ENCODE data around the gene DOK7.
"Not testable (repeated sequence)": the region's sequence is repeated elsewhere in the genome, so short reads cannot be mapped to it uniquely, and the experiment has no call there.

Gene DOK7

DNA sequence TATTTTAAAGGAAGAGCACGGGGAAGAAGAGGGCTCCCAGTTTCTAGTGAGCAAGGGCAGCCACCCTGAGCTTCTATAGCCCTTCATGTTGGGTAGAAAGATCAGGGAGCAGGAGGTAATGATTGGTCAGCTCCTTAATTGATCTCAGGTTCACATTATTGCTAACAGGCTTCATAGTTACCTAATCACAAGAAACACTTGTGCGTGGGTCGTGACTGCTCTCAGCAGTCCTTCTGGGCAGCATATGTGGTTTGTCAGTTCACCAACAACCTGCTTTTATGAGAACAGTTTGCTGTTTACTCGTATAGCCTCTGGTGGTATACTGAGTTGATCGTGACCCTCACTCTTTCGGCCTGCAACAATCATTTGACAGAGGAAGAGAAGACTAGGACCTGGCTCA, 4.7 kb upstream of the DOK7 start:
- ATAC-seq, result no peak
- TF ChIP-seq, protein P1, sequence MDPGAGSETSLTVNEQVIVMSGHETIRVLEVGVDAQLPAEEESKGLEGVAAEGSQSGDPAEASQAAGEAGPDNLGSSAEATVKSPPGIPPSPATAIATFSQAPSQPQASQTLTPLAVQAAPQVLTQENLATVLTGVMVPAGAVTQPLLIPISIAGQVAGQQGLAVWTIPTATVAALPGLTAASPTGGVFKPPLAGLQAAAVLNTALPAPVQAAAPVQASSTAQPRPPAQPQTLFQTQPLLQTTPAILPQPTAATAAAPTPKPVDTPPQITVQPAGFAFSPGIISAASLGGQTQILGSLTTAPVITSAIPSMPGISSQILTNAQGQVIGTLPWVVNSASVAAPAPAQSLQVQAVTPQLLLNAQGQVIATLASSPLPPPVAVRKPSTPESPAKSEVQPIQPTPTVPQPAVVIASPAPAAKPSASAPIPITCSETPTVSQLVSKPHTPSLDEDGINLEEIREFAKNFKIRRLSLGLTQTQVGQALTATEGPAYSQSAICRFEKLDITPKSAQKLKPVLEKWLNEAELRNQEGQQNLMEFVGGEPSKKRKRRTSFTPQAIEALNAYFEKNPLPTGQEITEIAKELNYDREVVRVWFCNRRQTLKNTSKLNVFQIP (CRISPR knock-in tag; IDR thresholded peaks at IDR 0.05; ENCODE audit: borderline replicate concordance, low read depth), result no peak
- TF ChIP-seq ZFP3 (CRISPR knock-in tag; IDR thresholded peaks at IDR 0.05), result no peak
- TF ChIP-seq, protein P2, sequence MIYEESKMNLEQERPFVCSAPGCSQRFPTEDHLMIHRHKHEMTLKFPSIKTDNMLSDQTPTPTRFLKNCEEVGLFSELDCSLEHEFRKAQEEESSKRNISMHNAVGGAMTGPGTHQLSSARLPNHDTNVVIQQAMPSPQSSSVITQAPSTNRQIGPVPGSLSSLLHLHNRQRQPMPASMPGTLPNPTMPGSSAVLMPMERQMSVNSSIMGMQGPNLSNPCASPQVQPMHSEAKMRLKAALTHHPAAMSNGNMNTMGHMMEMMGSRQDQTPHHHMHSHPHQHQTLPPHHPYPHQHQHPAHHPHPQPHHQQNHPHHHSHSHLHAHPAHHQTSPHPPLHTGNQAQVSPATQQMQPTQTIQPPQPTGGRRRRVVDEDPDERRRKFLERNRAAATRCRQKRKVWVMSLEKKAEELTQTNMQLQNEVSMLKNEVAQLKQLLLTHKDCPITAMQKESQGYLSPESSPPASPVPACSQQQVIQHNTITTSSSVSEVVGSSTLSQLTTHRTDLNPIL (CRISPR knock-in tag; IDR thresholded peaks at IDR 0.05; ENCODE audit: low read depth), result no peak
- no peak for TF ChIP-seq ZNF70 (CRISPR knock-in tag; IDR thresholded peaks at IDR 0.05)
- TF ChIP-seq GLIS3 (CRISPR knock-in tag; IDR thresholded peaks at IDR 0.05), result no peak
- TF ChIP-seq CSDC2 (CRISPR knock-in tag; IDR thresholded peaks at IDR 0.05), result no peak
- TF ChIP-seq OSR1 (CRISPR knock-in tag; IDR thresholded peaks at IDR 0.05), result no peak
- TF ChIP-seq, protein P3, sequence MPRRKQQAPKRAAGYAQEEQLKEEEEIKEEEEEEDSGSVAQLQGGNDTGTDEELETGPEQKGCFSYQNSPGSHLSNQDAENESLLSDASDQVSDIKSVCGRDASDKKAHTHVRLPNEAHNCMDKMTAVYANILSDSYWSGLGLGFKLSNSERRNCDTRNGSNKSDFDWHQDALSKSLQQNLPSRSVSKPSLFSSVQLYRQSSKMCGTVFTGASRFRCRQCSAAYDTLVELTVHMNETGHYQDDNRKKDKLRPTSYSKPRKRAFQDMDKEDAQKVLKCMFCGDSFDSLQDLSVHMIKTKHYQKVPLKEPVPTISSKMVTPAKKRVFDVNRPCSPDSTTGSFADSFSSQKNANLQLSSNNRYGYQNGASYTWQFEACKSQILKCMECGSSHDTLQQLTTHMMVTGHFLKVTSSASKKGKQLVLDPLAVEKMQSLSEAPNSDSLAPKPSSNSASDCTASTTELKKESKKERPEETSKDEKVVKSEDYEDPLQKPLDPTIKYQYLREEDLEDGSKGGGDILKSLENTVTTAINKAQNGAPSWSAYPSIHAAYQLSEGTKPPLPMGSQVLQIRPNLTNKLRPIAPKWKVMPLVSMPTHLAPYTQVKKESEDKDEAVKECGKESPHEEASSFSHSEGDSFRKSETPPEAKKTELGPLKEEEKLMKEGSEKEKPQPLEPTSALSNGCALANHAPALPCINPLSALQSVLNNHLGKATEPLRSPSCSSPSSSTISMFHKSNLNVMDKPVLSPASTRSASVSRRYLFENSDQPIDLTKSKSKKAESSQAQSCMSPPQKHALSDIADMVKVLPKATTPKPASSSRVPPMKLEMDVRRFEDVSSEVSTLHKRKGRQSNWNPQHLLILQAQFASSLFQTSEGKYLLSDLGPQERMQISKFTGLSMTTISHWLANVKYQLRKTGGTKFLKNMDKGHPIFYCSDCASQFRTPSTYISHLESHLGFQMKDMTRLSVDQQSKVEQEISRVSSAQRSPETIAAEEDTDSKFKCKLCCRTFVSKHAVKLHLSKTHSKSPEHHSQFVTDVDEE (CRISPR knock-in tag; IDR thresholded peaks at IDR 0.05), result no peak
- TF ChIP-seq BACH2 (CRISPR knock-in tag; IDR thresholded peaks at IDR 0.05; ENCODE audit: borderline replicate concordance), result no peak
- TF ChIP-seq, protein P4, sequence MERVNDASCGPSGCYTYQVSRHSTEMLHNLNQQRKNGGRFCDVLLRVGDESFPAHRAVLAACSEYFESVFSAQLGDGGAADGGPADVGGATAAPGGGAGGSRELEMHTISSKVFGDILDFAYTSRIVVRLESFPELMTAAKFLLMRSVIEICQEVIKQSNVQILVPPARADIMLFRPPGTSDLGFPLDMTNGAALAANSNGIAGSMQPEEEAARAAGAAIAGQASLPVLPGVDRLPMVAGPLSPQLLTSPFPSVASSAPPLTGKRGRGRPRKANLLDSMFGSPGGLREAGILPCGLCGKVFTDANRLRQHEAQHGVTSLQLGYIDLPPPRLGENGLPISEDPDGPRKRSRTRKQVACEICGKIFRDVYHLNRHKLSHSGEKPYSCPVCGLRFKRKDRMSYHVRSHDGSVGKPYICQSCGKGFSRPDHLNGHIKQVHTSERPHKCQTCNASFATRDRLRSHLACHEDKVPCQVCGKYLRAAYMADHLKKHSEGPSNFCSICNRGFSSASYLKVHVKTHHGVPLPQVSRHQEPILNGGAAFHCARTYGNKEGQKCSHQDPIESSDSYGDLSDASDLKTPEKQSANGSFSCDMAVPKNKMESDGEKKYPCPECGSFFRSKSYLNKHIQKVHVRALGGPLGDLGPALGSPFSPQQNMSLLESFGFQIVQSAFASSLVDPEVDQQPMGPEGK (CRISPR knock-in tag; IDR thresholded peaks at IDR 0.05; ENCODE audit: borderline replicate concordance), result no peak
- TF ChIP-seq PPARA (CRISPR knock-in tag; IDR thresholded peaks at IDR 0.05; ENCODE audit: borderline replicate concordance), result no peak

DNA sequence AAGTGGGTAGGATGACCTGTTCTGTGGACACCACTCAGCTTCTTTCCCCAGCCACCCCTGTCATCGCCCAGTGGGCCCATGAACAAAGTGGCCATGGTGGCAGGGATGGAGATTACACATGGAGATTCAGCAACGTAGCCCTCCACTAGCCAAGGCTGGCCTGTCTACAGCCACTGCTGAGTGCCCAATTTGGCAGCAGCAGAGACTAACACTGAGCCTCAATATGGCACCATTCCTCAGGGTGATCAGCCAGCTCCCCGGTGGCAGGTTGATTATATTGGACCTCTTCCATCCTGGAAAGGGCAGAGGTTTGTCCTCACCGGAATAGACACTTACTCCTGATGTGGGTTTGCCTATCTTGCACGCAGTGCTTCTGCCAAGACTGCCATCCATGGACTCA, 4.0 kb upstream of the DOK7 start:
- not testable (repeated sequence) for ATAC-seq

DNA sequence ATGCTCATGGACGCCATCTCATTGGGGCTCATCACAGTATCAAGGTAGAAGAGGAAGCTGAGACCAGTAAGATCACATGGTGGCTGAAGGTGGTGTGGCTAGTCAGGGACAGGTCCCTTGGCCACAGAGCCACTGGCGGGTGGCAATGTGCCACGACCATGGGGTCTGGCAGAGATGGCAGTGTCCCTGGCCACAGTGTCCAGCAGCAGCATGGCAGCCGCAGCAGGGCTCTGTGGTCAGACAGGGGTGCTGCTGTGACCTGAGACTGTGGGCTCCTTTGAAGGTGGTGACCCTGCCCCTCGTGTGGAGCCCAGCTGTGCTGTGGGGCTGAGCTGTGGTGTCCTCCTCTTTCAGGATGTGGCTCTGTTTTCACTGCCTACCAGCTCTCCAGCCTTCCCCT, 2.2 kb upstream of the DOK7 start:
- TF ChIP-seq ARNTL (CRISPR knock-in tag; IDR thresholded peaks at IDR 0.05; ENCODE audit: borderline replicate concordance, low read depth), result no peak
- no peak for TF ChIP-seq ISL1 (CRISPR knock-in tag; IDR thresholded peaks at IDR 0.05)
- no peak for TF ChIP-seq RARB (CRISPR knock-in tag; IDR thresholded peaks at IDR 0.05)
- TF ChIP-seq ZNF8 (CRISPR knock-in tag; IDR thresholded peaks at IDR 0.05), result no peak
- no peak for TF ChIP-seq PPARA (CRISPR knock-in tag; IDR thresholded peaks at IDR 0.05; ENCODE audit: borderline replicate concordance)
- TF ChIP-seq BACH2 (CRISPR knock-in tag; IDR thresholded peaks at IDR 0.05; ENCODE audit: borderline replicate concordance), result no peak
- no peak for TF ChIP-seq CSDC2 (CRISPR knock-in tag; IDR thresholded peaks at IDR 0.05)
- TF ChIP-seq ZC3H10 (CRISPR knock-in tag; IDR thresholded peaks at IDR 0.05), result no peak
- TF ChIP-seq, protein P3 (CRISPR knock-in tag; IDR thresholded peaks at IDR 0.05), result no peak
- TF ChIP-seq TOX (CRISPR knock-in tag; IDR thresholded peaks at IDR 0.05; ENCODE audit: borderline replicate concordance), result no peak
- TF ChIP-seq, protein P1 (CRISPR knock-in tag; IDR thresholded peaks at IDR 0.05; ENCODE audit: borderline replicate concordance, low read depth), result no peak
- no peak for TF ChIP-seq TCF4 (CRISPR knock-in tag; IDR thresholded peaks at IDR 0.05; ENCODE audit: borderline replicate concordance)
- TF ChIP-seq, protein P2 (CRISPR knock-in tag; IDR thresholded peaks at IDR 0.05; ENCODE audit: low read depth), result no peak
- no peak for TF ChIP-seq ZFP3 (CRISPR knock-in tag; IDR thresholded peaks at IDR 0.05)
- no peak for TF ChIP-seq ZNF565 (CRISPR knock-in tag; conservative IDR thresholded peaks at IDR 0.05; ENCODE audit: low read depth)
- TF ChIP-seq GLIS3 (CRISPR knock-in tag; IDR thresholded peaks at IDR 0.05), result no peak
- TF ChIP-seq ZNF70 (CRISPR knock-in tag; IDR thresholded peaks at IDR 0.05), result no peak
- no peak for TF ChIP-seq ESRRG (CRISPR knock-in tag; IDR thresholded peaks at IDR 0.05)

More for the DNA sequence above, 2.2 kb upstream of the DOK7 start:
- ATAC-seq, result no peak
